ENCODE measurements around the gene ARL4C.

Gene ARL4C

GRCh38 chr2:234444893-234445292 lies 52.0 kb downstream of the ARL4C start:
- no peak for DNase-seq

- no peak for DNase-seq
Observed at GRCh38 chr2:234444242-234444730, 52.6 kb downstream of the ARL4C start.
